ENCODE results near the gene DMXL2.
"Not testable (repeated sequence)": the region's sequence is repeated elsewhere in the genome, so short reads cannot be mapped to it uniquely, and the experiment has no call there.

DMXL2 gene

DNA sequence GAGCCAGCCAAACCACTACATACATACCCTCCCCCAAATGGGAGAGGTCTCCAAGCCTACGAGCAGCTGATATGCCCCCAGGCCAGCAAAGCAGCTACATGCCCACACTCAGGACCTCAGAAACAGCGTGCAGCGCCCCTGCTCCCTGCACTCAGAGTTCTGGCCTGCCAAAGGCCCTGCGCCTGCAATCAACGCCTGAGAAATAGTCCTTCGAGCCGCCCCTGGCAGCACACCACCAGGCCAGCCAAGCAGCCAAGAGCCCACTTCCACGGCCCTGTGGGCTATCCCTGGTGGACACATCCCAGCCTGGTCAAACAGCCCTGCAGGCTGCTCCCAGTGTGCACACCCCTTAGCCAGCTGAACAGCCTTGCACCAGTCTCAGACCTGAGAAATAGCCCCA, 139.1 kb downstream of the DMXL2 start:
- no peak for DNase-seq

DNA sequence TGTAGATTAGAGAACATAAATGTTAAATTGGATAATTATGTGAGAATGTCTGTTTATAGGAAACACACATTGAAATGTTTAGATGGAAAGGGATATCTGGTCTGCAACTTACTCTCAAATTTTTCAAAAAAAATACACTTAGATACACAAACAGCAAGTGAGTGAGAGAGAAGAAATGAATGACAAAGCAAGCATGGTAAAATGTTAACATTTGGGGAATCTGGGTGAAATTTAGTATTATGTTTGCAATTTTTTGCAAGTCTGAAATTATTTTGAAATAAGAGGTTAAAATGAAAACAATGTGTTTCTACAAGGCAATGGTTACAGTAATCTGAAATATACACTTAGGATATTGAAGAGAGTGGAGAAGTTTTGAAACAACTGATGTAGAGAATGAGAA, 146.8 kb downstream of the DMXL2 start:
- DNase-seq: no peak

DNA sequence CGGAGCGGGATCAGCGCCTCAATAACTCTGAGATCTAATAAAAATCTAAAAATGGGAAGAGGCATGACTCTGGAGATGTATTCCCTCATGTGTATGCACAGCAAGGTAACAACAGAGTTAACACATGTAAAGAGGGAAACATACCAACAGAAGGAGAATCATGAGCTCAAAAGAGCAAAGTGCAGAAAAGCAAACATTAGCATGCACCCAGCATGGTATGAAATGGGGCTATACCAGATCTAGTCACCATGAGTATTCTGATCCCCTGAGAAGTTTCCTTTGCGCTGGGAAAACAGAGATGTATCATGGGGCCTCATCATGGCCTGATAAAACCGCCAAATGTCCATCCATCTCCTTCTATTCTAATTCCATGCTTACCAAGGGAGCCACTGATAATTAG, 152.1 kb downstream of the DMXL2 start:
- DNase-seq: no peak

DNA sequence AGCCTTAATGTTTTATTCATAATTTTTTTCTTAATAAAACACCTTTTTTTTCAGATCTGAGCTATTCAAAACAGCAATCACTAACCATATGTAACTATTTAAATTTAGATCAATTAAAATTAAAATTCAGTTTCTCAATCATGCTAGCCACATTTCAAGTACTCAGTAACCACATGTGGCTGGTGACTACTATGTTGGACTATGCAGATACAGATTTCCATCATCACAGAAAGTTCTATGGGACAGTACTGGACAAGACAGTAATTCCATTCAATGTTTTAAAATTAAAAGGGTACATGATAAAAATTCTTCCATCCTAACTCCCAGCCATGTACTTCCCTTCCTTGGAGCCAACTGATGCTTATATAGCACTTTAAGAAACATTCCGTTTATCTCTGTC, 161.8 kb downstream of the DMXL2 start:
- DNase-seq: no peak

DNA sequence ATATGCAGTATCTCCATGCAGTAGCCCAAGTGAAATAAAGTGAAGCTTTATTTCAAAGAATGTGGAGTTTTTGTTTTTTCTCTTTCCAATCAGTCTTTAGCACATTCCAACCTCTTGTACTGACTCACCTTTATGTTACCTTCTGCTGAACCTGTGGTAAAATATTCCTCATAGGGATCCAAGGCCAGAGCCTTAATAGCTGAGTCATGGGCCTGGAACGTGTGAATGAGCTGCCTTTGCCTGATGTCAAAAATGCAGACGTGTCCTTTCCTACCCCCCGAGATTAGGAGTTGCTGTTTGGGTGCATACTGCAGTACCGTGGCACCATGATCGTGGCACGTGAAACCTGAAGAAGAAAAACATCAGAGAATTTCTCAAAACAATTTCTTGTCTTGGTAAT, 172.6 kb downstream of the DMXL2 start:
- no peak for DNase-seq

- no peak for DNase-seq
Observed at GRCh38 chr15:51448622-51449399, 173.8 kb downstream of the DMXL2 start.

GRCh38 chr15:51447855-51448621, 174.5 kb downstream of the DMXL2 start:
- no peak for DNase-seq

DNA sequence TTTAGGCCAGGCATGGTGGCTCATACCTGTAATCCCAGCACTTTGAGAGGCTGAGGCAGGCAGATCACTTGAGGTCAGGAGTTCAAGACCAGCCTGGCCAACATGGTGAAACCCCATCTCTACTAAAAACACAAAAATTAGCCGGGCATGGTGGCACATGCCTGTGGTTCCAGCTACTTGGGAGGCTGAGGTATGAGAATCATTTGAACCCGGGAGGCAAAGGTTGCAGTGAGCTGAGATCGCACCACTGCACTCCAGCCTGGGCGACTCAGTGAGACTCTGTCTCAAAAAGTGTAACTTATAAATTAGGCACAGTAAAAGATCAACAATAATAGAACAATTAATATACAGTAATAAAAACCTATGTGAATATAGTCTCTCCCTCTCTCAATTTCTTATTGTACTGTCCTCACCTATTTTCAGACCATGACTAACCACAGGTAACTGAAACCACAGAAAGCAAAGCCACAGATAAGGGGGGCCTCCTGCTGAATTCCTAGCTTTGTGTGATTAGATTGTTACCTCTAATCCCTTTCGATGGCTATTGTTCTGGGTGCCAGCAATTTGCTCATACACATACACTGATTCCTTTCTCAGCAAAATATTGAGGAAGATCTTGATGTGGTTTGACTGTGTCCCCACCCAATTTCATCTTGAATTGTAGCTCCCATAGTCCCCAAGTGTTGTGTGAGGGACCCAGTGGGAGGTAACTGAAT, 176.4 kb downstream of the DMXL2 start:
- not testable (repeated sequence) for DNase-seq

GRCh38 chr15:51444807-51445206, 177.8 kb downstream of the DMXL2 start:
- no peak for DNase-seq

- DNase-seq: no peak
Observed at GRCh38 chr15:51444112-51444511, 178.5 kb downstream of the DMXL2 start.

- no peak for DNase-seq
Observed at GRCh38 chr15:51443282-51443914, 179.2 kb downstream of the DMXL2 start.

- no peak for DNase-seq
Observed at GRCh38 chr15:51438526-51438925, 184.0 kb downstream of the DMXL2 start.

GRCh38 chr15:51425517-51426040, 197.0 kb downstream of the DMXL2 start:
- no peak for DNase-seq

DNA sequence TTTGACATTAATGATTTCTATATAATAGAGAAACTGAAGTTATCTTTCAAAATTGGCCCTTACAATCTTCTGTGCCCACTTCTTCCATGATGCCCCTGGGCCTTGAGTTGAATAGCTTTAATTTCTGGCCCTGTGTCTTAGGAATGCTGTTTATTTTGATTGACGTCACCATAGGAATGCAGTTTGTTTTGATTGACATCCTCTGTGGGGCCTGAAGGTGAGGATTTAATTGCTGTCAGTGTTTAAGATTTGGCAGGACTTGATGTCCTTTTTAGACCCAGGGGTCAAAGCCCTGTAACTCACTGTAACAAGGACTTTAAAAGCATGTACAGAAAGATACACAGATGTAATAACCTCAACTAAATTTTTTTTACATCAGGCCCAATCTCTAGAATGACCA, 197.8 kb downstream of the DMXL2 start:
- no peak for DNase-seq

DNA sequence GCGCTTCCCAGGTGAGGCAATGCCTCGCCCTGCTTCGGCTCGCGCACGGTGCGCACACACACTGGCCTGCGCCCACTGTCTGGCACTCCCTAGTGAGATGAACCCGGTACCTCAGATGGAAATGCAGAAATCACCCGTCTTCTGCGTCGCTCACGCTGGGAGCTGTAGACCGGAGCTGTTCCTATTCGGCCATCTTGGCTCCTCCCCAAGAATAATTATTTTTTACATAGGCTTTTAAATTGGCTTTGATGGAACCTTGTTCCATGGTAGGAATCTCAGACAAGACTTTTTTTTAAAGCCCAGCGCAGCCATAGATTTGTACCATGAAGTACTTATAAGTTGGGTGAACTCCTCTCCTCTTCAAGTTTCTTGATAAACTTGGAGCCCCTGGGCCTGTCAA, 199.5 kb downstream of the DMXL2 start:
- not testable (repeated sequence) for DNase-seq

DNA sequence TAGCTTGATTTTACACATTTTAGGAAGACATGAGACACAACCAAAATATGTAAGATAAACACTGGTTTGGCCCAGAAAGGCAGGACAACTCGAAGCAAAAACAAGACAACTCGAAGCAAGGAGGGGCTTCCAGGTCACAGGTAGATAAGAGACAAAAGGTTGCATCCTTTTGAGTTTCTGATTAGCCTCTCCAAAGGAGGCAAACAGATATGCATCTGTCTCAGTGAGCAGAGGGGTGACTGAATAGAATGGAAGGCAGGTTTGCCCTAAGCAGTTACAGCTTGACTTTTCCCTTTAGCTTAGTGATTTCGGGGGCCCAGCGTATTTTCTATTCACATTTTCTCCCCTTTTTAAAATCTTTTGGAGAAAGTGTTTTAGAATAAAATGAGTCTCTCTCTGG, 206.4 kb downstream of the DMXL2 start:
- DNase-seq: no peak

DNA sequence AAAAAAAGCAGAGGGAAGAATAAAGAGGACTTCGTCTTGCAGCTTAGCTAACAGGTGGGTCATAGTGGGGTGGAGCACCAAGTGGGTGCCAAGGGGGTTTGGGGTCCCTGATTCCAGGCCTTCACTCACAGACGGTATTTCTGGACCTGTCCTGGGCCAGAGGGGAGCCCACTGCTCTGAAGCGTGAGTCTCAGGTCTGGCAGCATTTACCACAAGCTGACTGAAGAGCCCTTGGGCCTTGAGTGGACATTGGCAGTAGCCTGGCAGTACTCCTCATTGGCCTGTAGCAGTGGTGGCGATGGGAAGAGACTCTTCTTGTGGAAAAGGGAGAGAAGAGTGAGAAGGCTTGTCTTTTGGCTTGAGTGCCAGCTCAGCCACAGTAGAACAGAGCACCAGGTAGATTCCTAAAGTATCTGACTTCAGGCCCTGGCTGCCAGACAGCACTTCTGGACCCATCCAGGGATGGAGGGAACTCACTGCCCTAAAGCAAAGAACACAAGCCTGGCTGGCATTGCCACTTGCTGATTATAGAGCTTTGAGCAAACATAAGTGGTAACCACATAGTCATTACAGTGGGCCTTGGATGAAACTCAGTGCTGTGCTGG, 208.2 kb downstream of the DMXL2 start:
- DNase-seq: no peak

DNA sequence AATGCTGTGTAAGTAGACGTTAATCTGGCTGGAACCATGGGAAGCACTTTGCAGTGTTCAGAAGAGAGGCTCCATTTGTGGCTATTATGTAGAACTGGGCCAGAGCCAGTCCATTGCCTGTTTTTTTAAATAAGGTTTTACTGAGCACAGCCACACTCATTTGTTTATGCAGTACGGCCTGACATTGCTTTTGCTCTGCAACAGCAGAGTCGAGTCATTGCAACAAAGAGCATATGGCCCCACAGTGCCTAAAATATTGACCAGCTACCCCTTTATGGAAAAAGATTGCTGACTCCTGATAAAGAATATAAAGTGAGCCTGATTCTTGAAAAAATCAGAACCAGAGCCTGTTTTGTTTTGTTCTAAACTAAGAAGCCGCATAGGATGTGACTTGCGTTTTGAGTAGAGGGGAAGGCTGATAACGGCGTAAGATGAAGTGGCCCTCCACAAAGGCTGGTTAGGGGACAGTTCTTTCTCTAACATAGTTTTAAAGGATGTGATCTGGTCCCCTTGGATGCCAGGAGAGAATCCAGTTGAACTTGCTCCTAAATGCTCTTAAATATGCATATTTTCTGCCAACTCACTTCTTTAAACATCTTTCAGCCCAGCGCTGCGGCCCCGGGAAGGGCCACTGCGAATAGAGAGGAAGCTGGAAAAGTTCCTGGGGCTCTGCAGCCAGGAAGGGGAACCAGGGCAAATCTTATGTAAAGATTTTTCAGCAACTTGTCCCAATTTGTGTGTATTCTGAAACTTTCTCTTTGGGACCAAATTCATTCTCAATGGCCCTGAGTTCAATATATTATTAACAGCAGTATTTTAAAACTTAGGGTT, 216.7 kb downstream of the DMXL2 start:
- DNase-seq: no peak

- no peak for DNase-seq
Observed at GRCh38 chr15:51403946-51404695, 218.4 kb downstream of the DMXL2 start.

GRCh38 chr15:51403072-51403878, 219.3 kb downstream of the DMXL2 start:
- no peak for DNase-seq
